H1 (cell line): Measurements from ENCODE around the gene COL8A2. TPM values are rescaled to one million over a fixed set of nuclear protein-coding genes. Genes with fewer than 3 reads are reported as not detected.

Source experiments
- BACH1 ChIP-seq: IDR thresholded peaks from 2 replicates; pipeline ENCODE4 v1.6.1; 2012; ENCODE audit warnings: low read length, improper control_type of control experiment
- CHD2 ChIP-seq: IDR thresholded peaks from 2 replicates; pipeline ENCODE4 v1.6.1; 2012; ENCODE audit warnings: low read length, improper control_type of control experiment
- GABPA ChIP-seq: IDR thresholded peaks from 2 replicates; pipeline ENCODE4 v1.6.1; 2011; ENCODE audit warnings: mild to moderate bottlenecking, low read length, moderate library complexity, borderline replicate concordance; ENCODE audit not compliant: insufficient read depth
- HDAC2 ChIP-seq, 2 experiments: fragments of 300-600 bp in 1 of 2; sonication (generic) in 1 of 2; IDR thresholded peaks; 2 replicates each; pipeline ENCODE4 v1.6.1; 2011 to 2012; ENCODE audit warnings: low read depth in 2 of 2, low read length in 2 of 2, mild to moderate bottlenecking in 2 of 2, moderate library complexity in 2 of 2, borderline replicate concordance in 1 of 2, inconsistent platforms in 1 of 2
- HDAC6 ChIP-seq: IDR thresholded peaks from one replicate; pipeline ENCODE4 v1.7.1; 2012; ENCODE audit warnings: low read depth, mild to moderate bottlenecking, inconsistent platforms, low read length, moderate library complexity
- MAFK ChIP-seq: IDR thresholded peaks from 2 replicates; pipeline ENCODE4 v1.6.1; 2012; ENCODE audit warnings: low read depth, mild to moderate bottlenecking, improper control_type of control experiment, low read length
- NANOG ChIP-seq: IDR thresholded peaks from 2 replicates; pipeline ENCODE4 v1.6.1; 2011; ENCODE audit warnings: low read length, low read depth, mild to moderate bottlenecking, inconsistent platforms; ENCODE audit not compliant: insufficient read depth, poor library complexity, severe bottlenecking
- RAD21 ChIP-seq, 2 experiments: IDR thresholded peaks in 1 of 2; conservative IDR thresholded peaks in 1 of 2; 2 replicates each; pipeline ENCODE4 v1.6.1; 2011; ENCODE audit warnings: low read depth in 2 of 2, low read length in 2 of 2, improper control_type of control experiment in 1 of 2, inconsistent platforms in 1 of 2, mild to moderate bottlenecking in 1 of 2, moderate library complexity in 1 of 2
- polyA plus RNA-seq, 7 experiments: library from polyadenylated mRNA; depleted of rRNA in 3 of 7; stranded (reverse) in 5 of 7; unstranded in 2 of 7; fragments of >200 nt in 5 of 7; fragments of 200-250 nt in 2 of 7; gene quantifications; 1 replicate in 5 of 7; 2 replicates in 1 of 7; 4 replicates in 1 of 7; pipeline versions ENCODE4 v1.2.1 to v1.2.3, GENCODE V29; 2011 to 2013; ENCODE audit warnings: missing spikeins in 2 of 7, mixed read lengths in 2 of 7
- total RNA-seq: library from RNA; stranded (reverse); fragmentation: NEBNext Ultra II Directional; extraction: Animal tissue kit (Norgen Biotek cat#: 25700); gene quantifications from 2 replicates; pipeline ENCODE4 v1.2.1, GENCODE V29; 2021

COL8A2 gene
- total and polyA plus RNA-seq, 2 of the 8 experiments (the other 6 are each of a cell fraction or from before 2014, with no cell fraction given): 2.1 to 2.8 TPM

GRCh38 chr1:36086529-36087232, 38.3 kb downstream of the COL8A2 start (continued):
- TF ChIP-seq NANOG (no peak), MAFK (no peak), HDAC6 (no peak), HDAC2 (IDR thresholded peaks at IDR 0.05; ENCODE audit: borderline replicate concordance in 1 of 2, low read depth in 2 of 2, low read length in 2 of 2) (no peak), BACH1 (no peak), GABPA (no peak), CHD2 (no peak), RAD21 (IDR thresholded peaks at IDR 0.05 in 1 of 2, conservative IDR thresholded peaks at IDR 0.05 in 1 of 2; ENCODE audit: low read depth in 2 of 2, low read length in 2 of 2) (no peak)
